ENCODE measurements around the gene PNPT1. TPM values are rescaled to one million over a fixed set of nuclear protein-coding genes. Genes with fewer than 3 reads are reported as not detected.

Gene PNPT1
- total and polyA plus RNA-seq, 4 donors: 9.4 to 23.3 (median 16.3) TPM

- no peak for TF ChIP-seq CTCF (IDR thresholded peaks at IDR 0.05; ENCODE audit: control extremely low read depth, extremely low read depth)
- Histone ChIP-seq H3K4me3 (no peak overlapping the region), H3K9me3 (ENCODE audit: control insufficient read depth in 4 of 4, insufficient read depth in 3 of 4, low read length in 3 of 4) (no peaks in the 10 kb centered on the region), H3K27me3 (ENCODE audit: control insufficient read depth in 3 of 3, insufficient read depth in 3 of 3, low read length in 2 of 3) (no peaks in the 10 kb centered on the region), H3K27ac (ENCODE audit: low read depth in 1 of 2, low read length in 1 of 2) (no peak overlapping the region), H3K9ac (ENCODE audit: insufficient read depth in 1 of 2, low read length in 2 of 2) (no peak overlapping the region), H3K4me1 (ENCODE audit: control insufficient read depth in 5 of 5, insufficient read depth in 5 of 5, low read length in 5 of 5) (peaks cover 0 to 2% (median 0%) of the 10 kb centered on the region in 5 donors), H3K36me3 (ENCODE audit: control insufficient read depth in 4 of 4, insufficient read depth in 4 of 4, low read length in 4 of 4) (peaks cover 0 to 5% (median 0%) of the 10 kb centered on the region in 4 donors)
- DNase-seq (no peak), ATAC-seq (ENCODE audit: insufficient read depth, low FRiP score) (no peak)
- 85 to 87% methylated on average over 1 of the region's 1 CpG for WGBS, 2 donors
These were observed 65.7 kb downstream of the PNPT1 start for GRCh38 chr2:55627915-55628314.

DNA sequence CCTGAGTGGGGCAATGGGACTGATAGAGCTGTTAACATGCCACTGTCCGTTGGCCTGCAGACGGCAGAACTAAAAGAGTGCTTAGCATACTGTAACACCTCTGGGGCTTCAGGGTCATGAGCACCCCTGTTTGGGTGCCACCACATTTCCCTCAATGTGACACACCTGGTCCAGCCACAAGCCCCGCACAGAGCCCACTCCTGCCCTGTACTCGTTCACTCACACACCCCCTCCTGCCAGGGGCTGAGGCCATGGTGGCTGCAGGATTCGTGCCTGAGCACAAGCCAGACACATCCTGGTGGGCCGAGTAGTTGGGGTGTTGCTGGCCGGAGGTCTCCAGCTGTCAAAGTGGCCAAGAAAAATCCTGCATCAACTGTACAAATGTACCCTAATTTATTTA, 71.8 kb downstream of the PNPT1 start:
- Histone ChIP-seq H3K27me3 (ENCODE audit: control insufficient read depth in 3 of 3, insufficient read depth in 3 of 3, low read length in 2 of 3) (no peaks in the 10 kb centered on the region), H3K9ac (ENCODE audit: insufficient read depth in 1 of 2, low read length in 2 of 2) (no peak overlapping the region), H3K27ac (ENCODE audit: low read depth in 1 of 2, low read length in 1 of 2) (no peak overlapping the region), H3K9me3 (ENCODE audit: control insufficient read depth in 4 of 4, insufficient read depth in 3 of 4, low read length in 3 of 4) (no peaks in the 10 kb centered on the region), H3K4me3 (no peak overlapping the region), H3K4me1 (ENCODE audit: control insufficient read depth in 5 of 5, insufficient read depth in 5 of 5, low read length in 5 of 5) (peaks cover 0 to 14% (median 9%) of the 10 kb centered on the region in 5 donors), H3K36me3 (ENCODE audit: control insufficient read depth in 4 of 4, insufficient read depth in 4 of 4, low read length in 4 of 4) (peaks cover 0 to 11% (median 5%) of the 10 kb centered on the region in 4 donors)
- ATAC-seq (ENCODE audit: insufficient read depth, low FRiP score): no peak
- 91 to 93% methylated on average over 7 of the region's 7 CpGs for WGBS, 2 donors
- no peak for DNase-seq
- no peak for TF ChIP-seq CTCF (IDR thresholded peaks at IDR 0.05; ENCODE audit: control extremely low read depth, extremely low read depth)

- whole genome bisulfite sequencing, 2 donors: 62 to 73% methylated on average over 3 of the region's 3 CpGs
- no peak for ATAC-seq (ENCODE audit: insufficient read depth, low FRiP score)
- Histone ChIP-seq H3K27ac (ENCODE audit: low read depth in 1 of 2, low read length in 1 of 2) (no peak overlapping the region), H3K9ac (ENCODE audit: insufficient read depth in 1 of 2, low read length in 2 of 2) (no peak overlapping the region), H3K36me3 (ENCODE audit: control insufficient read depth in 4 of 4, insufficient read depth in 4 of 4, low read length in 4 of 4) (peaks cover 0 to 12% (median 4%) of the 10 kb centered on the region in 4 donors), H3K4me1 (ENCODE audit: control insufficient read depth in 5 of 5, insufficient read depth in 5 of 5, low read length in 5 of 5) (peaks cover 0 to 26% (median 14%) of the 10 kb centered on the region in 5 donors), H3K9me3 (ENCODE audit: control insufficient read depth in 4 of 4, insufficient read depth in 3 of 4, low read length in 3 of 4) (no peaks in the 10 kb centered on the region), H3K4me3 (no peak overlapping the region), H3K27me3 (ENCODE audit: control insufficient read depth in 3 of 3, insufficient read depth in 3 of 3, low read length in 2 of 3) (no peaks in the 10 kb centered on the region)
- TF ChIP-seq CTCF (IDR thresholded peaks at IDR 0.05; ENCODE audit: control extremely low read depth, extremely low read depth): no peak
- no peak for DNase-seq
These were observed 73.4 kb downstream of the PNPT1 start for GRCh38 chr2:55620123-55620779.
